AG09309 (cell line): ENCODE data around the gene GPC3.

ENCODE experiments used
- DNase-seq: peaks from one replicate; pipeline ENCODE4 v3.0.0-alpha.2; 2010; ENCODE audit warnings: low read depth
- H3K4me3 ChIP-seq: 2 replicates; pipeline ENCODE4 v1.5.1; 2011; ENCODE audit warnings: mild to moderate bottlenecking, low read depth, low read length, moderate library complexity; ENCODE audit not compliant: control insufficient read depth
- CTCF ChIP-seq: IDR thresholded peaks from 2 replicates; pipeline ENCODE4 v1.5.1; 2011; ENCODE audit warnings: mild to moderate bottlenecking, low read depth, low read length, inconsistent platforms; ENCODE audit not compliant: insufficient read depth, control insufficient read depth; ENCODE audit errors: missing control alignments

GPC3 gene

DNA sequence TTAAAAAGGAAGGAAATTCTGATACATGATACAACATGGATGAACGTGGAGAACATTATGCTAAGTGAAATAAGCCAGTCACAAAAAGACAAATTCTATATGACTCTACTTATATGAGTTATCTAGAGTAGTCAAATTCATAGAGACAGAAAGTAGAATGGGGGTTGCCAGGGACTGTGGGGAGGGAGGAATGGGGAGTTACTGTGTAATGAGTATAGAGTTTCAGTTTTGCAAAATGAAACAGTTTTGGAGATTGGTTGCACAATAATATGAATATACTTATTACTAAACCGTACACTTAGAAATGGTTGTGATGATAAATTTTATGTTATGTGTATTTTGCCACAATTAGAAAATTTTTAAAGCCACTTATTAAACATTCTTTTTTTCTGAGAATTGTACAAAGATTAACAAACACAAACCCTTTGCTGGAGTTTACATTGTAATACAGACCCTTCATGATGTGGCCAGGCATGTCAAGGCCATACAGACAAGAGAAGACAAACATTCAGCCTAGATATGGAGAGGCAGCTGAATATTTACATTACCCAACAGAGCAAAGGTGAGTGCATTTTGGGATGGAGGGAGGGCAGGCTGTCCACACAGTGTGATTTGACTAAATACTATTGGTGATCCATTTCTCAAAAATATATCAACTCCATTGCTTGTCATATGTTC is 21.2 kb upstream of the GPC3 start:
- no peak overlapping the region for H3K4me3 ChIP-seq
- no peak for TF ChIP-seq CTCF
- no peak for DNase-seq

DNA sequence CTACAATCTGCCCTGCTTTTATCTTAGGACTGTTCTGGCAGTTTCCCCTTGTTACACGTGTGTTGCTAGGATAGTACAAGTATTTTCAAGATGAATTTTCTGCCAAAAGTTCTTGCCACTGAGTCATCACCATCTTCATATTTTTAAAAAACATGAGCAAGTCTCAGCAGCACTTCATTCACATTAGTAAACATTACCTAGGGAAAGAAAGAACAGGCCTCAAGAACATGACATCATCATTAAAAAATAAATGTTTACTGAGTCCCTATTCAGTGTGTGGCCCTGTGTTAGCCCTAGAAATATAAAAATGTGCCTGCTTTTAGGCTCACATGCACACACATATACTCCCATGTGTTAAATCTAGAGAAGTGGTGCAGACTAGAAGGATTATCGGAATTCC is 18.7 kb upstream of the GPC3 start:
- no peak for TF ChIP-seq CTCF
- no peak overlapping the region for H3K4me3 ChIP-seq
- no peak for DNase-seq

DNA sequence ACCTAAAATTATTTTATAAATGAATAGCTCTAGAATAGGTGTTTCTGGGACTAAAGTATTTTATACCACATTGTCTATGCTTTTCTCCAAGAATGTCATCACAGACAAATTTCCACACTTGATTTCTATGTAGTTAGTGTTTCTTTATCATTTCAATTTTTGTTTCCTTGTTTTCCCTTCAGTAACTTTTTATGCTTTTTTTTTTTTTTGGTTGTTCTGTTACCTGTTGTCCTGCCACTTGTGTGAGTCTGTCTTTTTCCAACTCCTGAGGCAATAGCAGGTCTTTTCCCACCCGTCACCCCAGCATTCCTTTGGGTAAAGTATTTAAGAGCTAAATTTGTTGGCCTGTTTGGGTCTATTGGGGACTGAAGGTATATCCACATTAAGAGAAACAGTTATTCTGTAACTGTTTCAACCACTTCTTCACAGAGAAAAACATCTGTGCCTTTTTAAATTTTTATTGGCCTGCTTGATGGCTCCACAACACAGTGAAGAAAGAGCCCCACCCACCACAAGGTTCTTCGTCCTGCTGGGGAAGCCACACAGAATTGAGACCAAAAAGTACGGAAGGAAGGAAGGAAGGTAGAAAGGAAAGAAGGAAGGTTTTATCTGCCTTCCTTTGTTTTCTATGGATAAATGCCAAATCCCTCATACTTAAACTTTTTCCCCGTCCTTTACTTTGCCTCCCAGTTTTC is 17.7 kb upstream of the GPC3 start:
- no peak for TF ChIP-seq CTCF
- H3K4me3 ChIP-seq, result no peak overlapping the region
- DNase-seq, result no peak

GRCh38 chrX:134000260-134001245 is 15.2 kb upstream of the GPC3 start:
- no peak for TF ChIP-seq CTCF
- H3K4me3 ChIP-seq, result no peak overlapping the region
- DNase-seq, result no peak

DNA sequence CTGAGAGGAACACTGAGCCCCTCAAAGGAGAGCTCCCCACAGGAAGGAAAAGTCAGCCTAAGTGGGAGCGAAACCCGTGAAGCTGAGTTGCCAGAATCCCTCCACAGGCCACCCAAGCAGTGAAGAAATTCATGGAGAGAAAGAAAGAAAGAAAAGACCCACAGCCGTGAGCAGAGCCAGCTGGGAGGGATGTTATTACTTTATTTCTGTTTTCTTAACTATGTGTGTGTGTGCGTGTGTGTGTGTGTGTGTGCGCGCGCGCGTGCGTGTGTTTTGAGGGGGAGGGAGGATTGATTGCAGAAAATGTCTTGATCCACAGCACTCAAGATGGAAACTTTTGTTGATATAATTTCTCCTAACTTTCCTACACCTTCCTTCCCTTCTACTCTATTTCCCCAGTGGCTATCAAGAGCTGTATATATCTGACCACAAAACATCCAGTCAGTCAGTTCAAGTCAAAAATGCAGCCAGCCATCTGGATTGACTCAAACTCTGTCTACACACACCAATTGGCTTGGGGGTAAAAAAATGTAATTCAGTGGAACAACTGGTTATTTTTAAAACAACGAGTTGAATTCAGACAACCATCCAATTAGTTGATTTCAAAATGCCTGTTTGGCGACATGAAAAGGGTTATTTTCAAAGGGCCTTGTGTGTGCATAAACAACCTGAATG is 13.8 kb upstream of the GPC3 start:
- no peak overlapping the region for H3K4me3 ChIP-seq
- no peak for TF ChIP-seq CTCF
- DNase-seq, result no peak

DNA sequence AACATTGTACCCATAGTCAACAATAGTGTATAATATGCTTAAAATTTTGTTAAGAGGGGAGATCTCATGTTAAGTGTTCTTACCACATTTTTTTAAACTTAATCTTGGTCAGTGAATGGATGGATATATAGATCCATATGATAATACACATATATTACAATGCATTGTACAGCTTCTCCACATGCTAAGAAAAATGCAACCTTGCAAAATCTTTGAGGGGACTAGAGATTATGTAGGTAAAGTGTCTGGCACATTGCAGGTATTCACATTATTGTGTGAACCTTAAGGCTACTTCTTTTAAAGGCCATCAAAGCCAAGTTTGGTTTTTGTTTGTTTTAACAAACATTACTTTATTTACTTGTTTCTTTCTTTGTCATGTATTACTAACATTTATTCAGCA is 10.4 kb upstream of the GPC3 start:
- no peak overlapping the region for H3K4me3 ChIP-seq
- no peak for DNase-seq
- TF ChIP-seq CTCF, result no peak
